Skin of body (tissue), 2 donors: ENCODE data around the gene ATXN1. TPM values are rescaled to one million over a fixed set of nuclear protein-coding genes. Genes with fewer than 3 reads are reported as not detected.

Experiments
- DNase-seq: peaks from one replicate; lab custom pipeline; 2025; lab: John Stamatoyannopoulos, UW
- total RNA-seq: library from RNA; depleted of rRNA; stranded (reverse); fragments of >200 nt; gene quantifications from one replicate; pipeline ENCODE4 v1.2.3, GENCODE V29; 2014

ATXN1 gene
- total RNA-seq, 1 donor from 2014 or later, result 52.6 TPM

DNA sequence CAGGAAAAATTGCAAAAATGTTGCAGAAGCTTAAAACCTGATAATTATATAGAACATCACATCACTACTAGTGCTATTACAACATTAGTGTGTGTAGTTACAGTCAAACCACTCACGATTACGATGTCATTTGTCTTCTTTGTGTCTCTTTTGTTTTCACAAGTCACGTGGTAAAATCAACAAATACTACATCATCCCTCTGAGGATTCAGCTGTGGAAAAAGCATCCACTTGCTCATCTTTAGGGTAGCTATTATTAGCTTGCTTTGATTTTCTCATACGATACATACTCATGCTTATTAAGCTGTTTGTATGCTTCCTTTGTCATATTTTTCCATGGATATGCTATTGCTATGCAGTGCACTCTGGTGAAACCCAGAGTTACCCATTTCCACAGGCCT lies 22.2 kb upstream of the ATXN1 start:
- DNase-seq, result peak; percentile 39

DNA sequence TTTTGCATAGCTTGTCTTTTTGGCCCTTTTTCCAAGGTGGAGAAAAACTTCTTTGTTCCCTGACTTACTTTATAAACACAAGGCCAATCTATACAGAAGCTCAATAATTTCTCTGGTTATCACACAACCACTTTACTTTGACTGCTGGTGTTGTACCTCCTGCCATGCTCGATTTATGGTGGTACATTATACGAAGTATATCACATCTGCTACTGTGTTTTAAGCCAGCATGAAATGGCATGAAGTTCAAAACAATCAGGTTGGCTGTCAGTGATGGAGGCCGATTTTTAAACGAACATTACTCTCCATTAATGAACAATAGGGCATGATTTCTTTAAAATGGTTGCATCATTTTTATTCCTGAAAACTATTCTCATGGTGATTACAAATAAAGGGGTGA lies 21.0 kb upstream of the ATXN1 start:
- DNase-seq, result no peak

DNA sequence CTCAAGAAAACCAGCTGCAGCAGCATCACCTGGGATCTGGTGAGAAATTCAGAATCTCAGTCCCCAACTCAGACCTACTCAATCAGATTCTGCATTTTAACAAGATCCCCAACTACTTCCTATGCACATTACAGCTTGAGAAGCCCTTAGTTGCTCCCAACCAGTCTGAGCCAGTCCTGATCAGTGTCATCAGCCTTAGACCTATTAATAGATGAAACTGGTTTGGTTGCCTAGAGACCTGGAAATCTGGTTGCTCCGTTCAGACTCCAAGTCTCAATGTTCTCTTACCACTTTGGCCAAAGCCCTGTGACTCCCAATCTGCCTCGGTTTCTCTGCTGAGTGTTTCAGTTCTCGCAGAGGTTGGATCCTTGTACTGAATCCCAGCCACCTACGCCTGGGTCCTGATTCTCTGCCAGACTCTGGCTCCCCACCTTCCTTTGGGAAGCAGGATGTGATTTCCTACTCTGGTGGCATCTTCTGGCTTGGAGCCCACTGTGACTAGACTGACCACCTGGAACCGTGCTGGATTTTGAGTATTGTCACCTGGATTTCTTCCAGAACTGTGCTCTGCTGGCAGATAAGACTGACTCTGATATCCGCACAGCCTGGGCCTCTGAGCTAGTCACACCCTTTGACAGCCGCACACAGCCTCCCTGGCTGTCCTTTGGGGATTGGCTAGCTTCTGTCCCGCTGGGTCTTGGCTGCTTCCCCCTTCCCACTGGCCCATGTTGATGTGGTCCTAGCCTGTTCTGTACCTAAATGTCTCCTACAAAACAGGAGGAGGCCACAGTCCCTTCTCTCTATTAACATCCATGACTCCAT lies 20.3 kb upstream of the ATXN1 start:
- DNase-seq, result no peak

DNA sequence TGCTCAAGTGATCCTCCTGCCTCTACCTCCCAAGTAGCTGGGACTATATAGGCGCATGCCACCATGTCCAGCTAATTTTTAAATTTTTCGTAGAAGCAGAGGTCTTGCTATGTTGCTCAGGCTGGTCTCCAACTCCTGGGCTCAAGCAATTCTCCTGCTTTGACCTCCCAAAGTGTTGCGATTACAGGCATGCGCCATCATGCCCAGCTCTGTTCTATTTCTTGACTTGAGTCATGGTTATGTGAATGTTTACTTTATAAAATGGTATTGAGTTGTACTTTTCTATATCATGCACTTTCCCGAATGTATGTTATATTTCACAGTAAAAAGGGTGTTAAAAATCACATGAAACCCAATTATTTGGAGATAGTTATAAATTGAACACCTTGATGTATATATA lies 17.3 kb upstream of the ATXN1 start:
- no peak for DNase-seq

DNA sequence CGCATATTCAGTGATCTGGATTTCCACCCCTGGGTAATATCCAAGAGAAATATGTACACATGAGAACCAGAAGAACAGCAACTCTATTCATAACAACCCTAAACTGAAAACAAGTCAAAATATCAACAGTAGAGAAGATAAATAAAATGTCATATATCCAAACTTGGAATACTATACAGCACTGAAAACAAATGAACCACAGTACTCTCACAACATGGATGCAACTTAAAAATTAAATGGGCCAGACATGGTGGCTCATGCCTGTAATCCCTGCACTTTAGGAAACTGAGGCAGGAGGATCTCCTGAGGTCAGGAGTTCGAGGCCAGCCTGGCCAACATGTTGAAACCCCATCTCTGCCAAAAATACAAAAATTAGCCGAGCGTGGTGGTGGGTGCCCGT lies 16.5 kb upstream of the ATXN1 start:
- DNase-seq, result no peak

DNA sequence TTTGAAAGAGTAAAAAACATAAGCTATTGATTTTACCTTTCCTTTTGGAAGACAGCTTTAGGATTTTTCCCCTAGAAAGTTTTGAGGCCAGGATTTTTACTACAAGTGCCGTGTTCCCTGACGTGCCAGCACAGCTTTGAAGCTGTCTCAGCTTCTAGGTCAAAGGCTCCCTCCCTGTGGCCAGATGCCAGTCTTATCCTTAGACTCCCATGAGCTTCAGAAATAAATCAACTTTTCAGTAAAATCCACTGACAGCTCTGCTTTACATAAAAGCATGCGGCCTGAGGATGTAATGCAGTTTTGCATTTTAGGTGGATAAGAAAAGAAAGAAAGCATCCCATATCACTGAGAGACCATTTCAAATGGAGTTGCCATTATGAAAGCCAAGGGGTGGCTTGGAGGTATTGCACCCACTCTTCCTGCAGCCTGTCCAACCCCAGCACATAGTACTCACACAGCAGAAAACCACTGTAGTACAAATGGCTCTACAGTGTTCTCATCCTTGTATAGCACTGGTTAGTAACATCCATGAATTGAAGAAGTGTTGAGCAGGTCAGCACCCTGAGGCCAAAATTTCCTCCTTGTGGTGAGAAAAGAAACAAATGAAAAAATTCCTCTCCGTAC lies 15.2 kb upstream of the ATXN1 start:
- DNase-seq, result no peak

DNA sequence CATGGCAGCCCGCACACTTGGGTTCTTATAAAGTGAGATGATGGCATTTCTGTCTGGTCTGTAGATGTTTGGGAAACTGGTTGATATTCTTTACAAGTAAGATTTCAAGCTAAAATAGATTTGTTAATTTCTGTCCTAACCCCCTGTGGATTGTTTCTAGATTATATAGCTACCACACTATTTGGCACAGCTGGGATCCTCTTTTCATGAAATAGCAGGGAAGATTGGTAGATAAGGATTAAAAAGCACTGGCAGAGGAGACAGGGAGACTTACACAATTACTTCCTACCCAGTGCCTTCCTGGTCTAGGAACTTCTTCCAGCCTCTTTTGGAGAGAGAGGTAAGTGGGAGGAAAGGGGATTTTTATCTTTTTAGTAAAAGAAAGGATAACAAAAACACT lies 13.2 kb upstream of the ATXN1 start:
- DNase-seq, result no peak

DNA sequence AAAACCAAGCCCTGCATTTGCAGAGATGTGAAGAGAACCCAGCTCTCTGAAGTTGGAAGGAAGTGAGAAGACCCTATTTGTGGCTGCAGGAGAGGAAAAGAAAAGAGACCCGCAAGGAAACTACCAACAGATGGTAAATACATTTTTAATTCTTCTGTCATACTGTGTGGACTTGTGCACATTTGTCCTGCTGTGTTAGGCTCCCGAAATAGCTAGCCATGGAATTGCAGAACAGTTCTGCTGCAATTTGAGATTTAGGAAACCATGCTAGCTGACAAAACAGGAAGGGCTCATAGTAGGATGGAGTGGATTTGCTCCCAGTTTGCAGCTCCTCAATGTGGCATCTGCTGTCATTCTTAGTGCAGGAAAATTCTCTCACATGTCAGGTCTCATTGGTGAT lies 12.1 kb upstream of the ATXN1 start:
- no peak for DNase-seq

DNA sequence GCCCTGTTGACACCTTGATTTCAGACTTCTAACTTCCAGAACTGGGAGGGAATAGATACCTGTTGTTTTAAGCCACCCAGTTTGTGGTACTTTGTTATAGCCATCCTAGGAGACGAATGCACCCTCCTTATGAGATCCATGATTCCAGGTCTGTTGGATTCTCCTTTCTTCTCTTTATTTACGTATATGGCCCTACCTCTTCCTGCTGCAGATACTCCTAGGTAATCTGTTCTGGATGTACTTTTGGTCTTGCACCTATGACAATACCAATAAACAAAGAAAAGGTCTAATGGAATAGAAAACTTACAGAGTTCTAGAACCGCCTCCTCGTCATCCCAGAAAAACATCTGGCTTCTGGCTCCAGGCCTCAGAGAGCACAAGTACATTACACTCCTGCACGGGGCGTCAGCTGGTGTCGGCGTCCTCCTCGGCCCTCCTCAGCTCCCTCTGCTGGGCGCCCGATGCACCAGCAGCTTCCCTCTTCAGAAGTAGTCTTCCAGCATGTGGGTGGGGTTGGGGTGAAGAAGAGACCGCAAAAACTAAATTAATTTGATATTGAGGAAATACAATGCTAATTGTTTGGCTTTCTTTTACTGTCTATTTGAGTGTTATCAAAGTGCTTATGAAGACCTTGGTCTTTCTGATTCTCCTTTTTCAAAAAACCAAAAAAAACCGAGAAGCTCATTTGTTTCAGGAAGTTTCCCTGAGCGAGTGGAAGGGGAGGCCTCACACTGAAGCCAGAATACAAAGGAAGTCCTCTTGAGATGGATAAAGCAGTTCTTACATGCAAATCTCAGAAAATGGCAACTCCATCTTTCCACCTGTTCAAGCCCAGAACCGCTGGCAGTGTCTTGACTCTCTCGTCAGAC lies 9.7 kb upstream of the ATXN1 start:
- peak; percentile 67 for DNase-seq

DNA sequence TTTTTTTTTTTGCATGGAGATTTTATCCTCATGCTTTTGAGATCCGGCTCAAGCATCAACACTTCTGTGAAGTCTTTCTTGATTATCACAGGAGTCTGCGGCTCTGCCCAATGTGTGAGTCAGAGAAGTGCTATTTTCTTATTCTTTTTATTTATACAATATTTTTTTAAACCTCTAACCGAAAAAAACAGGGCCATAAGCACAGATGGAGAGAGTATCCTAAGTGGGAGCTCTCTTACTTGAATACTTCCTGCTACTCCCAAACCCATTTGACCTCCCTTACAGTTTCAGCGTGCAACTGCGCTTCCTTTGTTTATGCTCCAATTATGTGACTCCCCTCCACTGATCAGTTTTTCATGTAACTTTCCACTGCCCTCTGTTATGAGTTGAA lies 8.7 kb upstream of the ATXN1 start:
- peak; percentile 25 for DNase-seq

DNA sequence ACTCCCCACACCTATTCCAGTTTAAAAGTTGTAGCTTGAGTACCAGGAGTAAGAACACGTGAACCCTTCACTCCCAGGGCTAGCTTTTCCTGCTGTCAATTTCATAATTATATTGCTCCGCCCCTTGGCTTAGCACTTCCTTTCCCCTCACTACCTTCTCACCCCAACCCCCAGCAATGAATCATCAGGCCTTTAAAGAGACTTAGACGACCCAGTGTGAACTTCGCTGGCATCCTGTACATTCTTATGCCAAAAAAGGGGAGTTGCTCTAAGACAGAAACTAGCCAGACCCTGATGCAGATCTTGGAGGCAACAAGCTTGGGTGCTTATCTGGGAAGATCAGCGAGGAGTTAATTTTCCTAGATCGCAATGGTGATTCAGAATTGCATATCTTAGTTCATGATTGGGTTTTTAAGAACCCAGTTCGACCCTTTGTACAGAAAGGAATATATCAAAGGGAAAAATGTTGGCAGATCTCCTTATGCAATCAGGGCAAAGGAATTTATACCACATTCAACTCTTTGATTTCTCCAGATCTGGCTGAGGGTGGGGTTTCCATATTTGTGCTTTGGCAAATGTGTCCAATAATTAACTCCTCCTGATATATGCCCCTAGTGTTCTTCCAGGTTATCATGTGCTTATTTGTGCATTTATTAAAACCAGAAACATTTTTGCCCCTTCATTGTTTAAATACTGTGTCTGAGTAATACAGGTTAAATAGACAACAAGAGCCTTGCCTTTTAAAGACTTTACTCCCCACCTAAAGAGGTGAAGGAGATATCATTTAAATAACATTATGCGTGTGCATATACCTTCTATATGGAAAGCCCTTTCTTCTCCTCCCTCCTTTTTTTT lies 8.1 kb upstream of the ATXN1 start:
- DNase-seq, result peak; percentile 74

DNA sequence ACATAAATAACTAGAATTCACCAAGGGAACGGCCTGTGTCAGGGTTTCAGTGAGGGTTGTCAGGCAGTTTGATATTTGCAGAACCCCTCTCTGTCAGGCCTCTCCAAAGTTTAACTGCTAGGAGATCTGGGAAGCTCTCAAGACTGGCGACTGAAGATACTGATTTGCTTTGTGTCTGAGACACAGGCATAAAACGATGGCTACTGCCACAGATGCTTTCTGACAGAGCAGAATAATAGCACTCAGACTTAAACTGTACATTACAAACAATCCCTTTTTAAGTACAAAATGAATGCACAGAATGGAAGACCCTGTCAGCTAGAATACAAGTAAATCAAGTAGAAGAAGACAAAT lies 7.2 kb upstream of the ATXN1 start:
- no peak for DNase-seq

DNA sequence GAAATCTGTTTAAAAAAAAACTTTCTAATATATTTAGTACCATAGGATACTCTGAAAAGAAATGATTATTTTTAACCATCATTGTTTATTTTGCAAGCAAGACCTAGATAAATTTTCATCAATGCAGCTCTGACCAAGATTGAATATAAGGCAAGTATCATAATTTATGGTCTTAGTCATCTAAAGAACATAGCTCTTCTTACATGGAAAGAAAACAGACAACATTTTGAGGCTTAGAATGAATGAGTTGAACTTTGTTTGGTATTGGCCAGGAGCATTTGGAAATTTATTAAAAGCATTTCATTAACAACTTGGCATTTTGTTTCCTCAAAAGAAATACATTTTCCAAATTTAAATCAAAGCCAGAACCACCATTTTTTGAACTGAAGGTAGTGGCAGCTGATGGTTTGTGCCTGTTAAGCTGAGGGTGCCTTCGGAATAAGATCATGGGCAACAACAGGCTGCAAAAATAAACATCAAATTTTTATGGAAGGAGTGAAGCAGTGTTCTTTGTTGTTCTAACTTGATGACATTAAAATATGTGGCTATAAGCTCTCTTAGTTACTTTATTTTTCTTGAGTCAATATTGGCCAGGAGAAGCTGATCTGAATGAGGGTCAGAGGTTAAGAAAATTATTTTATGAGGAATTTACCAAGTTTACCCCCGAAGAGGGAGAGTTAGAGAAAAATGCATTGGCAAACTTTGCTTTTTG lies 6.7 kb upstream of the ATXN1 start:
- peak; percentile 51 for DNase-seq

DNA sequence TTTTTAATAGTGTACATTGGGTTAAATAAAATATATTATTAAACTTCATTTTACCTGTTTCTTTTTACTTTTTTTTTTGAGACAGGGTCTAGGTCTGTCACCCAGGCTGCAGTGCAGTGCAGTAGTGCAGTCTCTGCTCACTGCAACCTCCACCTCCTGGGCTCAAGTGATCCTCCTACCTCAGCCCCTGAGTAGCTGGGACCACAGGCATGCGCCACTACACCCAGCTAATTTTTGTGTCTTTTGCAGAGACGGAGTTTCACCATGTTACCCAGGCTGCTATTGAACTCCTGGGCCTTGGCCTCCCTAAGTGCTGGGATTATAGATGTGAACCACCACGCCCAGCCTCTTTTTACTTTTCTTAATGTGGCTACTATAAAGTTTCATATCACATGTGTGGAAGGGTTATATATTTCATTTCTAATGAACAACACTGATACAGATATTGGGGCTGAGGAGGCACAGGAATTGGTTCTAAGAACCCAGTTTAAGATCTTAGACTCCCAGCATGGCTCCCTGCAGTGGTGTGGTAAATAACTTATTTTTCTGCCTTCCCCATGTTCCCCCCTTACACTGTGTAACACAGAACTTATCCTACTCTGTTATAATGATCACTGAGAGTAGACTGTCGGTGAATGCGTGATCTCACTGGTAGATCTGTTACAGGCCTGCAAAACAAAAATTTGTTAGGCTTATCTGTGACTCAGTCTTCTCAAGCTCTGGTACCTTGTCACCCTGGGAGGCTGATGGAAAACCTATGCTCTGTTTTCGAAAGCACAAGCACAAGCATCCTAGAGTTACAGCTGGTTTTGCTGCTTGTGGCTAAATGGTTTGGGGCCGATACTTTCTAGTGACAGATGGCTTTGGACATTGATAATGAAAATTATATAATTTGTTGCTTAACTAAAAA lies 5.8 kb upstream of the ATXN1 start:
- DNase-seq, result no peak

DNA sequence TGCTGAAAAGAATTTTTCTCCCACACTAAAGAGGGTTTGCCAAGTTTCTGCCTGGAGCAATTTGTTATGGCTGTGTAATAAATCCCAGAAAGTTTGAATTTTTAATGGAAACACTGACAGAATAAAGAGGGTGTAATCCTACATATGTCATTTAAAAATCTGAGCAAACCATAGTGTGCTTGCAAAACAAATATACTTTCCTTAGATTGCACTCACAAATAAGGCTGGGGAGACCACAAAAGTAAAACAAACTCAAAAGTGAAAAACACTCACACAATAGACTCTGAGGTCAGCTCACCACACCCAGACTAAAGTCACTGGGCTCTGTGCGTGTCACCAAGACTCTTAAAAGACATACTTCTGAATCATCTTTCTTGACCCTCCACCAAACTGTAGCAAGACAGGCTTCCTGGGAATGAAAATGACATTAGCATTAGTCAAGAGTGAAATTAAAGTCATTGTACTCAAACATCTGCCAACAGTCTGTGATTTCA lies 4.8 kb upstream of the ATXN1 start:
- DNase-seq, result peak; percentile 44

DNA sequence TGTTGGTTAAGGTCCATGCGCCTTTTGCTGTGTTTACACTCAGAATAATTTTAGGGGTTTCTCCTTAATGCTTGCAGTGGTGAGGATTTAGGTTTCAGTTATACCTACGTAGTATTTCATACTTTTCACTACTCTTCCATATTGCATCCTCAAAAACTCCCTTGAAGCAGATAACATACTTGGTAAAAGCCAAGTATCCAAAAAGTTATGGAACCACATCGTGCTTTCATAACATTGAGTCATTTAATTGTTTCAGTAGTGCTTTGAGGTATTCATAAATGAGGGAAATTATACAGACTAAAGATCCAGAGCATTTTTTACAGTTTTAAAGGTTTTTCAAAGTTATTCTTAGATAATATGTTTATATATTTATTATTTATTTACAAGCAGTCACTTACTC lies 4.0 kb upstream of the ATXN1 start:
- DNase-seq, result no peak

DNA sequence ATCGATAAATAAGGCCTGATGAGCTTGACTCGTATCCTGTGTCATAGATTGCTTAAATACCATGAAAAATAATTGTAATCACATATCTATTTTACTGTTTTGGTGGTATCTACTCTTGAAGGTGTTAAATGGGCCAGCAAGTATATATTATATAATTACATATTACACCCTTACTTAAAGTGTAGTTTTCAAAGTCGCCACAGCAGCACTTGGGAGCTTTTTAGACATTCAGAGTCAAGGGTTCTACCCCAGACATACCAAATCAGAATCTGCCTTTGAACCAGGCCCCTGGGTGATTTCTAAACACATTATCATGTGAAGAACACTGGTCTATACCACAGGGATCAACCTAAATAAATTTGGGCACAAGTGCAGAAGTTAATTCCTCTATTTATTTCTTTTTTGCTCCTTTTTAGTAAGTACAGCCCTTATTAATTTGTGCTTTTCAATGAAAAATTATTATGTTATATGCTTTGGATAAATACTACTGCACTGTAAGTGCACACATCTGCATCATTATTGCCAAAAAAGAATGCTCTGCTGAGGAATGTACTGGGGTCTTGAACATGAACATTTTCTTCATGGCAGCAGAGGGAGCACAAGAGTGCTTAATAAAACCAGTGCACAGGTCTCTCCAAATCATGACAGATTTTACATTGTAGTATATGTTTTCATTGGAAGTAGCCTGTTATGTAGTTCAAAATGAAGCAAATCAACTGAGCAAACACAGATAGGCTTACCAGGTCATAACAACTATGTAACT lies 3.1 kb upstream of the ATXN1 start:
- DNase-seq, result peak; percentile 77

DNA sequence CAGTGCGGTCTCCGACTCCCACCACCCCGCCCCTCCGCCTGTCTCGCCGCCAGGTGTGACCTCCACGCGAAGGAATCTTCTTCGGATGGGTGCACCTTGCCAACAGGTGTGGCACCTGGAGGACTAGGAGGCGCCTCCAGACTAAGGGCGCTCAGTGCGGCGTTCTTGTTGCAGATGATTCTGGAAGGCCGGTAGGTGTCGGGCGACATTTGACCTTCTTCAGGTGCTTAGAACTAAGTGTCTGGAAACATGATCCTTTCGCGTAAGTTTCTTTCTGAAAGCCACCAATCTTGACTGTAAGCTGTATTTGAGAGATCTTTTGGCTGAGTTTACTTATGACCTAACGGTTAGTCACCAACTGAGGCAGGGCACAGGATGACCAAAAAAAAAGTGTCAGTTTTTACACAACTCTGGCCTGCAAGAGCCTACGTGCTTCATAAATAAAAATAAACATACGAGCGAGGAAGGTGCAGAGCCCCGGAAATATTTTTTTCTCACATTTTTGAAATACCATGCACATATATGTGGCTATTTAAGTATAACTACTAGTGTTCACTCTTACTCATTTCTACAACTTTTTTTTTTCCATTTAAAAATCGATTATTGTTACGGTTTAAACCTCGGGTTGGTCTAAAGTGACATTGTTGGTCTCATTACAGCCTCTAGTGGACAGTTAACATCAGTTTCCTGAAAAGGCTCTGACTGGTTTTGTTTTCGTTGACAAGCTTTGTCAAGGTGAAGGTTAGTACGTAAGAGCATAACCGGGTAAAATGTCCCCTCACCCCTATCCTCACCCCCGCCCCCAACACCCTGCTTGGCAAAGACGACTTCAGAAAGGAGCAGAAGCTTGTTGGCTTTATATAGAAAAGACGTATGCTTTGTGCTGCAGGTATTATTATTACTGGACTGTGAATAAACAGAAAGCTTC lies 1.6 kb upstream of the ATXN1 start:
- DNase-seq, result peak; percentile 61
